HL-60 (cell line): ENCODE data around the gene SLC30A10.

Experiments
- CTCF ChIP-seq: IDR thresholded peaks from one replicate; pipeline ENCODE4 v1.5.1; 2011; ENCODE audit warnings: low read length, control low read depth, inconsistent platforms; ENCODE audit not compliant: insufficient read depth
- REST ChIP-seq: IDR thresholded peaks from 2 replicates; pipeline ENCODE4 v1.6.1; 2012; ENCODE audit warnings: low read depth; ENCODE audit not compliant: insufficient replicate concordance

GRCh38 chr1:219961684-219962083 lies 33.3 kb upstream of the SLC30A10 start:
- TF ChIP-seq CTCF = no peak
- TF ChIP-seq REST = no peak
